GM19023 (cell line): ENCODE data around the gene GNB3.

Experiments used
- ATAC-seq: cut with Tn5 transposase; IDR thresholded peaks from one replicate; pipeline ENCODE4 v1.9.1; 2021; ENCODE audit warnings: mild to moderate bottlenecking, moderate library complexity; ENCODE audit not compliant: unreplicated experiment

GNB3 gene

GRCh38 chr12:6840761-6841515, at the start of gene GNB3:
Gene GNB3 (plus strand): TSS chr12:6840925. CDS start chr12:6841288, 363 bp downstream.
- ATAC-seq = no peak

- ATAC-seq = no peak
These were observed 48.7 kb upstream of the GNB3 start for GRCh38 chr12:6791931-6792520.

GRCh38 chr12:6792522-6793201, 48.1 kb upstream of the GNB3 start:
- ATAC-seq = no peak

GRCh38 chr12:6795088-6795487, 45.6 kb upstream of the GNB3 start:
- ATAC-seq = no peak

GRCh38 chr12:6796576-6796975, 44.1 kb upstream of the GNB3 start:
- ATAC-seq = no peak

GRCh38 chr12:6799147-6799546, 41.6 kb upstream of the GNB3 start:
- no peak for ATAC-seq

- no peak for ATAC-seq
These were observed 33.6 kb upstream of the GNB3 start for GRCh38 chr12:6807170-6807569.

- ATAC-seq = no peak
These were observed 31.7 kb upstream of the GNB3 start for GRCh38 chr12:6809056-6809455.

- no peak for ATAC-seq
These were observed 30.0 kb upstream of the GNB3 start for GRCh38 chr12:6810758-6811157.

GRCh38 chr12:6813363-6813762, 27.4 kb upstream of the GNB3 start:
- no peak for ATAC-seq

GRCh38 chr12:6816598-6816997, 24.1 kb upstream of the GNB3 start:
- no peak for ATAC-seq

- no peak for ATAC-seq
These were observed 23.6 kb upstream of the GNB3 start for GRCh38 chr12:6817098-6817497.

- no peak for ATAC-seq
These were observed 23.0 kb upstream of the GNB3 start for GRCh38 chr12:6817662-6818157.

- no peak for ATAC-seq
These were observed 22.5 kb upstream of the GNB3 start for GRCh38 chr12:6818222-6818621.

GRCh38 chr12:6818645-6819044, 22.1 kb upstream of the GNB3 start:
- ATAC-seq = no peak

GRCh38 chr12:6819106-6820030, 21.4 kb upstream of the GNB3 start:
- ATAC-seq = no peak

- ATAC-seq = no peak
These were observed 20.6 kb upstream of the GNB3 start for GRCh38 chr12:6820166-6820565.

GRCh38 chr12:6821591-6822425, 18.9 kb upstream of the GNB3 start, which contains the start of gene GPR162:
Gene GPR162 (plus strand): TSS chr12:6821821. CDS start chr12:6823899, 2,078 bp downstream.
- no peak for ATAC-seq

- ATAC-seq = no peak
These were observed 18.1 kb upstream of the GNB3 start for GRCh38 chr12:6822426-6823135.
